Retinal pigment epithelial cell (primary cell): ENCODE data around the gene RTF2.

Experiments used
- DNase-seq: peaks from one replicate; pipeline ENCODE4 v3.0.0-alpha.2; 2010; ENCODE audit warnings: low read depth
- H3K4me3 ChIP-seq: 2 replicates; pipeline ENCODE4 v1.5.1; 2011; ENCODE audit warnings: mild to moderate bottlenecking, low read length, control low read depth, moderate library complexity
- TF ChIP-seq, protein P1 (sequence below): conservative IDR thresholded peaks from 2 replicates; pipeline ENCODE4 v1.5.1; 2011; ENCODE audit warnings: low read depth, low read length, control low read depth, inconsistent platforms

Gene RTF2

DNA sequence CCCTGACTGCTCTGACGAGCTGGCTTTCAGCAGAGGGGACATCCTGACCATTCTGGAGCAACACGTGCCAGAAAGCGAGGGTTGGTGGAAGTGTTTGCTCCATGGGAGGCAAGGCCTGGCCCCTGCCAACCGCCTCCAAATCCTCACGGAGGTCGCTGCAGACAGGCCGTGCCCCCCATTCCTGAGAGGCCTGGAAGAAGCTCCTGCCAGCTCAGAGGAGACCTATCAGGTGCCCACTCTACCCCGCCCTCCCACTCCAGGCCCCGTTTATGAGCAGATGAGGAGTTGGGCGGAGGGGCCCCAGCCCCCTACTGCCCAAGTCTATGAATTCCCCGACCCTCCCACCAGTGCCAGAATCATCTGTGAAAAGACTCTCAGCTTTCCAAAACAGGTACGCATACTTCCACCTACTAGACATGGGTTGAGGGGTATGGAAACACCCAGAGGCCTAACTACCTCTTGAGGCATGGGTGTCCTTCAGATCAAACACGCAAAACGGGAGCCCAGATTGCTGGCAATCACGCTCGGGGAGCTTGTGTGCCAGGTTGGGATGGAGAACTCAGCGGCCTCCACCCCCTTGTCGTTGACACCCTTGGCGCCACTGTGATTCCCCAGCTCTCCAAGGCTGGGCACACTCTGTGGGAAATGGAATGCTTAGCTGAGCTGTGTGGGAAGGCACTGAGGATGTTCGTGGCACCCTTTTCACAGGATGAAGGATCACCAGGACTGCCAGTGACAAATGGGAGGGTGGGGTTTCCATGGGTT lies 31.0 kb upstream of the RTF2 start:
- no peak overlapping the region for H3K4me3 ChIP-seq

DNA sequence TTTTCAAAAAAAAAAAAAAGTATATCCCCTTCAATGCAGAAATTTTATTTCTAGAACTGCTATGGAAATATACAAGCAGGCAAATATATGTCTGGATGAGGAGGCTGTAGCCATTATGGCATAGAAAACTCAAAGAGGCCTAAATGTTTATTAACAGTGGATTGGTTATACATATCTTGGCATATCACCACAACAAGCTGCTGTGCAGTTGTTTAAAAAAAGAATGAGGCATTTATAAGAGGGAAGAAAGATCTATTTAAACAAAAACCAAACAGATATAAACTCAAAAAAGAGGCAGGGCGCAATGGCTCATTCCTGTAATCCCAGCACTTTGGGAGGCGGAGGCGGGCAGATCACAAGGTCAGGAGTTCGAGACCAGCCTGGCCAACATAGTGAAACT lies 30.1 kb upstream of the RTF2 start:
- H3K4me3 ChIP-seq = no peak overlapping the region
- no peak for DNase-seq
- TF ChIP-seq, protein P1, sequence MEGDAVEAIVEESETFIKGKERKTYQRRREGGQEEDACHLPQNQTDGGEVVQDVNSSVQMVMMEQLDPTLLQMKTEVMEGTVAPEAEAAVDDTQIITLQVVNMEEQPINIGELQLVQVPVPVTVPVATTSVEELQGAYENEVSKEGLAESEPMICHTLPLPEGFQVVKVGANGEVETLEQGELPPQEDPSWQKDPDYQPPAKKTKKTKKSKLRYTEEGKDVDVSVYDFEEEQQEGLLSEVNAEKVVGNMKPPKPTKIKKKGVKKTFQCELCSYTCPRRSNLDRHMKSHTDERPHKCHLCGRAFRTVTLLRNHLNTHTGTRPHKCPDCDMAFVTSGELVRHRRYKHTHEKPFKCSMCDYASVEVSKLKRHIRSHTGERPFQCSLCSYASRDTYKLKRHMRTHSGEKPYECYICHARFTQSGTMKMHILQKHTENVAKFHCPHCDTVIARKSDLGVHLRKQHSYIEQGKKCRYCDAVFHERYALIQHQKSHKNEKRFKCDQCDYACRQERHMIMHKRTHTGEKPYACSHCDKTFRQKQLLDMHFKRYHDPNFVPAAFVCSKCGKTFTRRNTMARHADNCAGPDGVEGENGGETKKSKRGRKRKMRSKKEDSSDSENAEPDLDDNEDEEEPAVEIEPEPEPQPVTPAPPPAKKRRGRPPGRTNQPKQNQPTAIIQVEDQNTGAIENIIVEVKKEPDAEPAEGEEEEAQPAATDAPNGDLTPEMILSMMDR = no peak

More for the DNA sequence above, 31.0 kb upstream of the RTF2 start:
- DNase-seq = no peak
- TF ChIP-seq, protein P1 = no peak

DNA sequence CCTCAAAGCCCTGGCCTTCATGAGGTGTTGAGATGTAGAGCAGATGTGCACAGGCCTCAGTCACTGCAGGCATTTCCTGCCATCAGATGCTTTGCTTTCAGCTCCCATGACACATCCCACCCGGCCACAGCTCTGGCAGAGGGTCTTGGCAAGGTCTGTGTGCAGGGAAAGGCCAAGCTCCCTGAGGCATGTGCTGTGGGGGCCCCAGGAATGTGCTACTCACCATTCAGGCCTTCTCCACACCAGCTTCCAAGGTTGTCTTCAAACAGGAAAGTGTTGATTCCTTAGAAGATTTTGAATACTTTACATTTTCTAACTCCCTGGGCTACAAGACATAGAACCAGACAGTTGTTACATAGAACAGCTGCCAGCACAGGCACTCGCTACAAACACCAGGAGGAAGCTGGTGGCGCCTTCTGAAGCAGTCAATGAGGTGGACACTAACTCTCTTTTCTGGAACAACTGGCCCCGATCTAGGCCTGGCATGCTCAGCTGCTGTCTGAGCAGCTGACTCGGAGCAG lies 28.6 kb upstream of the RTF2 start:
- peak; percentile 26 for DNase-seq
- H3K4me3 ChIP-seq = no peak overlapping the region

DNA sequence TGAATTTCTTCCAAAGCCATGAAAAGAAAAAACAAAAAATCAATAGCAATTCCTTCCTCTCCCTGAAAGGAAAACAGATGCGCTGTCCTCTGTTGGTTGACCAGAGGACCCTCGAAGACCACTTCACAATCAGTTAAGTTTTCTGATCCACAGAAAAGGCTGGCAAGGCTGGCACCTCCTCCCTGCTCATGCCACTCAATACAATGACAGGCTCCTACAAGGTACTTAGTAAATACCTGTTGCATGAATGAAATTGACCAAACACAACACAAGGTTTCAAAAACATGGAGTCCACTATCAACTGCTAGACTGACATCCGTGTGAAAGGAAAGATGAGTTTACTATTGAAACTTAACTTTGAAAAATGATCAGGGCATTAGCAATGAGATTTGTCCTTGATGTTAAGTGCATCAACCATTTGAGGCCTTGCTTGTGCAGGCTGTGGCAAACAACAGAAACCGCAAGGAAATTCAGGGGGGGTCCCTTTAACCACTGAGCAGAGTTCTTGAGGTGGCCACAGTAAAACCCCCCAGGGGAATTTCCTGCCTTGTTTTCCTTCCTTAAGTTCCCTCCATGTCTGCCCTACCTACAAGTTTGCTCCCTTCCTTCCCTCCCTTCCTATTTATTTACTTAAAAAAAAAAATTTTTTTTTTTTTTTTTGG lies 27.9 kb upstream of the RTF2 start:
- no peak for DNase-seq
- TF ChIP-seq, protein P1 = no peak
- no peak overlapping the region for H3K4me3 ChIP-seq

More for the DNA sequence above, 28.6 kb upstream of the RTF2 start:
- TF ChIP-seq, protein P1 = no peak

DNA sequence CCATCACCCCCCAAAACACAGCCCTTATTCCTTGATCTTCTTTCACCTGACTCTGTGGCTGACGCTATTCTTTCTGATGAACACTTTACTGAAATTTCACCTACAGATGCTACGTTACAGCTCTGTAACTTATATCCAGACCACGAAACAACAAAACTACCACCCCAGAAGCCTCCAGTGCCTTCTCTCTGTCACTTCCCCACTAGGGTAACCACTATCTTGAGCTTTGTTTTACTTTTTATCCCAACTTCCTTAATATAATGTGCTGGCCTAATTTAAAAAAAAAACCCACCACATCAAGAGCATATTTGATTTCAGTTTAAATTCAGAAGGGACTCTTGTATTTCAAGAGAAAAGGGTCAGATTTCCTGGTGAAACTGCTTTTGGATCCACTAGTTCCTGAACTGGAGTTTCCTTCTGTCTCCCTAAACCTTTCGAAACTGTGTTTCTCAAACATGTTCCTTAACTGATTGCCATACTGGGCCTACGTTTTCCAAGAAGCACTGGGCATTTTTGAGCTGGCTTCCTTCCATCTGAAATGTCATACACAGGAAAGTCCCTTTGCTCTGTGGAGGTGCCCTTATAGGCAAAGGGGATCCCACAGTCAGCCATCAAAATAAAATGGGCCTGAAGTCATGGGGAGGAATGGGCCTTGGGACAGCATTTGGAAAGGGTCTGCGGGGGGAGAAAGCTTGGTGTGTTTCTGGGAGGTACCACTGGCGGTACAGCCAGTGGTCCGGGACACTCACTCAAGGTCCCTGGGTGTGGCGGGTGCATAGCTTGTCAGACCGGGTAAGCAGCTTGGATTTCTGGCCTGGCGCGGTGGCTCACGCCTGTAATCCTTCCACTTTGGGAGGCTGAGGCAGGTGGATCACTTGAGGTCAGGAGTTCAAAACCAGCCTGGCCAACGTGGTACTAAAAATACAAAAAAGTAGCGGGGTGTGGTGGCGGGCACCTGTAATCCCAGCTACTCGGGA lies 25.8 kb upstream of the RTF2 start:
- no peak overlapping the region for H3K4me3 ChIP-seq
- DNase-seq = no peak
- TF ChIP-seq, protein P1 = no peak

DNA sequence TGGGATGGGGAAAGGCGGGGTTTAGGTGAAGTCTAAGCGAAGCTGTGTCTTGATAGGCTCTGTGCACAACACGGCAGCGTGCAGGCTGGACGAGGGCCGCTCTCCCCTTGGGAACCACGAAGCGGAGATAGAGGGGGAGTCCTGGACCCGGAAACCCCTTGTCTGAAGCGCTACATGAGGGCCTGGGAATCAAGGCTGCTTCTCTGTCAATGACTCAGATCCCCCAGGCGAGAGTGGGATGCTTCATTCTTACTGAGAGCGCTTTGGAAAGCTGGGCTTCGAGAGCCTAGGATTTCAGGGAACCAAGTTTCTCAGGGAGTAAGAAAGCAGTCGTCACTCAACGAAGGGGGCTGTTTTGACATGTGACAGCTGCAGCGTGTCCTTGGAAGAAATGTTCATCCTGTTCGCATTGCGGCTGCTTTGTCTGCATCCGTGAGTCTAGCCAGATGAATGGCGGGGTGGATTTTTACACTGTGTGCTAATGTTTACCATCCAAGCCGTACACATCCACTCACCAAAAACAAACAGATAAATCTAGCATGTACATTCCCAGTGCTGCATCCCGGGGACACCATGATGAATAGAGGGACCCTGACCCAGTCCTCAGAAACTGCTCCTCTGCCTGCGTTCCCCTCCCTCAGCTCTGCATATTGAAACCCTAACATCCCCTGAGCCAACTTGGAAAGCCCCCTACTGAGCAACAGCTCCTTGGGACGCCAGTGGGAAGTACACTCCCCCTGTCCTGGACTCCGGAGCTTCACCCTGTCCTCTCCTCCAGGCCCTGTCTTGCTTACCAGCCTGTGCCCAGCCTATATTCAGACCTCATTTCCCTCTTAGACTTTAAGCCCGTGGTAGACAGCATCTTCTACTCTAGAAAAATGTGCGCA lies 24.5 kb upstream of the RTF2 start:
- TF ChIP-seq, protein P1 = no peak
- H3K4me3 ChIP-seq = no peak overlapping the region
- no peak for DNase-seq
